DMS114 treated with DMSO at 0.1 percent for 48 hours (cell line): ENCODE data around the gene PRSS38.

Source experiments
- DNase-seq: peaks from one replicate; lab custom pipeline; 2025; ENCODE audit not compliant: unreplicated experiment; lab: John Stamatoyannopoulos, UW

PRSS38 gene

GRCh38 chr1:227893949-227894721, 78.7 kb downstream of the PRSS38 start:
- no peak for DNase-seq

- DNase-seq, result no peak
Observed at GRCh38 chr1:227894831-227895451, 79.5 kb downstream of the PRSS38 start.
